ENCODE measurements around the gene PITPNC1.
"Not testable (repeated sequence)": the region's sequence is repeated elsewhere in the genome, so short reads cannot be mapped to it uniquely, and the experiment has no call there.

PITPNC1 gene

DNA sequence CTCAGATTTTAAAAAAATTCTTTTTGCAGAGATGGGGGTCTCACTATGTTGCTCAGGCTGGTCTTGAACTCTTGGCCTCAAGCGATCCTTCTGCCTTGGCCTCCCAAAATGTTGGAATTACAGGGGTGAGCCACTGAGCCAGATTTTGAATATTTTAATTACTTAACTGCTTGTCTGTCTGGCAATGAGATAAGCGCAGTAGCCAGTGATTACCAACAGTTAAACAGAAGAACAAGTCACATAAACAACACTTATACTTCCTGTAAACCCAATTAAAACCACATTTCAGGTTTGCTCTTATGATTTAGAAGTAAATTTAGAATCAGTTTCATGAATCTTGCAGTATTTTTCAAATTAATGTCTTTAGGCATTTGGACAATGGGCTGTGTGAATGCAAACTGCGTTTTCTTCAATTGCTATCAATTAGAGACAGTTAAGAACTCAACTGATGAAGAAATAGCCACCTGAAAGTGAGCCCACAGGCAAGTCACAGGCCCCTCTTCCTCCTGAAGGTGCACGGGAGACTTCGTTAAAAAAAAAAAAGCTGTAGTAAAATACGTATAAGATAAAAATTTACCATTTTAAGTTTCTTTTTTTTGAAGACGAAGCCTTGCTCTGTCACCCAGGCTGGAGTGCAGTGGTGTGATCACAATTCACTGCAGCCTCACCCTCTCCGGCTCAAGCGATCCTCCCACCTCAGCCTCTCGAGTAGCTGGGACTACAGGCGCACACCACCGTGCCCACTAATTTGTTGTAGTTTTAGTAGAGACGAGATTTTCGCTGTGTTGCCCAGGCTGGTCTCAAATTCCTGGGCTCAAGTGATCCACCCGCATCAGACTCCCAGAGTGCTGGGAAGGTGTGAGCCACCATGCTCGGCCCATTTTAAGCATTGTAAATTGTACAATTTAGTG, 73.0 kb downstream of the PITPNC1 start:
- DNase-seq (ENCODE audit: low read depth, low spot score), result no peak
- no peak overlapping the region for H3K27ac ChIP-seq

DNA sequence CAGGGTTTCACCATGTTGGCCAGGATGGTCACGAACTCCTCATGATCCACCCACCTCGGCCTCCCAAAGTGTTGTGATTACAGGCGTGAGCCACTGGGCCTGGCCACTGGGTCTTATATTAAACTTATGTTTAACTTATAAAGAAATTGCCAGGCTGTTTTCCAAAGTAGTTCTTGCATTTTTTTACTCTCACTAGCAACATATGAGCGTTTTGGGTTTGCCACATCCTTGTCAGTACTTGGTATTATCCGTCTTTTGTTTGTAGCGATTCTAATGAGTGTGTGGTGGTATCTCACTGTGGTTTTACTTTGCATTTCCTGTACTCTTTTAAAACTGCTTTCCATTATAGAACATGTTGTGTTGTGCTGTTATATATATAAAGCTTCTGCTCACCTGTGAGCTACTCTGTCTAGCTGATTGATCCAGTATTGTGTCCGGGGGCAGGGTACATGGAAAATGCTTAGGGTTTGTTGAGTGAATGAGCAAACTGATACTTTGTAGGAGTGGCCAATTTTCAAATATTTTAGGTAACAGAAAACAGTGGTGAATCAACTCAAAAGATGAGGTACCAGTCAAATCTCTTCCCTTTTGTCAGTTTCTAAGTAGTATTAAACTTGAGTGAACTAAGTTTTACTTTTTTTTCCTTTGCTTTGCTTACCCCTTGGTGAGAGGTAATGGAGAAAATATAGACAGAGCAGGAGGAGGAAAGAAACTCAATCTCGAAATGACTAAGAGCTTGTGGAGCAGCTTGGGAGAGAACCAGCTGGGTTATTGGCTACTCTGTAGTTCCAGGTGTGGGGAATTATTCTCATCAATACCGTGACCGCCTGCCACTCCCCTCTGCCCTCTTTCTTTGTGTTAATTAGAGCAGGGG, 75.8 kb downstream of the PITPNC1 start:
- H3K27ac ChIP-seq, result no peak overlapping the region
- DNase-seq (ENCODE audit: low read depth, low spot score), result no peak

DNA sequence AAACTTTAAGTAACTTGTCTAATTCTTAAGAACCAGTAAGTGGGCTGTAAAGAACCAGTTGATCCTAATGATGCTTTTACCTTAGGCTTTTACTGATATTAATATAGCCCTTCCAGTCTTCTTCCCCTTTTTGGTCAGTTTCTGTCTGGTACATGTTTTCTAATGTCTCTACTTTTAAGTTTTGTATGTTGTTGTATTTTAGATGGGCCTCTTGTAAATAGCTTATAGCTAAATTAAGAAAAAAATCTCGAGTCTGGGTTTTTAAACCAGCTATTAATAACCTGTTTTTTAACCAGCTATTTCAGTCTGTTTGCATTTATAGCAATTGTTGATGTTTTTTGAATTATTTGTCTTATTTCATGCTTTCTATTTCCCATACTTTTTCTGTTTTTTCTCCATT, 79.0 kb downstream of the PITPNC1 start:
- H3K27ac ChIP-seq, result no peak overlapping the region
- DNase-seq (ENCODE audit: low read depth, low spot score), result no peak

DNA sequence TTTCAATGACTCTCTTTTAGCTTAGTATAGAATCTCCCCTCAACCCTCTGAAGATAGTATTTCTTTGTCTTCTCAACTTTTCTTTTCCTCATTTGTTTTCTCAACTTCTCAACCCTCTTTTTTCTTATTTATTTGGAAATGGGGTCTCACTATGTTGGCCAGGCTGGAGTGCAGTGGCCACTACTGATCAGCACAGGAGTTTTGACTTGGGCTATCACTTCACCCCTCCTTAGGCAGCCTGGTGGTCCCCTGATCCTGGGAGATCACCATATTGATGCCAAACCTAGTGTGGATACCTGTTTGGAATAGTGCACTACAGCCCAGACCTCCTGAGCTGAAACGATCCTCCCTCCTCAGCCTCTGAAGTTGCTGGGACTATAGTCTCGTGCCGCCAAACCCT, 79.8 kb downstream of the PITPNC1 start:
- H3K27ac ChIP-seq, result no peak overlapping the region
- no peak for DNase-seq (ENCODE audit: low read depth, low spot score)

DNA sequence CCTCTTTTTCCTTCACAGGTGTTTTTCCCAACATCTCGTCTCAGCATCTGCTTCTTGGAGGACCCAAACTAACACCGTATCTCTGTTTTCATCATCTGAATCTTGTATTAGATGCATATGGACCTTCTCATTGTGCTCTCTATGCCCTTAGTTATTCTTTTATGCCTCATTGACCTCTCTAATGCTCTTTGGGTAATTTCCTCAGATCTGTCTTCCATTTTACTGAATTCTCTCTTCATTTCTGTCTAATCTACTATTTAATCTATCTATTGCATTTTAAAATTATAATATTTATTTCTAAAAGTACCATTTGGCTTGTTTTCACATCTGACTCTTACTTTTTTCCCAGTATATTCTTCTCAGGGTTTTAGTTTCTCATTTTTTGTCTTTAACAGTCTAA, 81.1 kb downstream of the PITPNC1 start:
- DNase-seq (ENCODE audit: low read depth, low spot score), result no peak

DNA sequence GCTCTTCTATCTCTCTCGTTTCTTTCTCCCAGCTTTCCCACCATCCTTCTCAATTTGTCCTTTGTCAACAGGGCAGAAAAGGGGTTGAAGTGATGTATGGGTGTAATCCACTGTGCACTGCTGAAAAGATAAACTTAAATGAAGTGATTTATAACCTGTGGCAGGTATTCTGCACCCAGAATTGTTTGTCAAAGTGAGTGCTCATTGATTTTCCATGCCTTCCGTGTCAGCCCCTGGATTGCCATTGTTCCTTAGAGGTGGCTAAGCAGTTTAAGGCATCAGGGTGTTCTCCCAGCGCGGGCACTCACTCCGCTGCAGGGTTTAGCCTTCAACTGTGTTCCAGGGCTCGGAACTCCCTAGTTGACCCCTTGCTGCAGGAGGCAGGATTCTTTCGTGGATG, 82.9 kb downstream of the PITPNC1 start:
- DNase-seq (ENCODE audit: low read depth, low spot score), result no peak
- H3K27ac ChIP-seq, result no peak overlapping the region

More for the DNA sequence above, 81.1 kb downstream of the PITPNC1 start:
- no peak overlapping the region for H3K27ac ChIP-seq

DNA sequence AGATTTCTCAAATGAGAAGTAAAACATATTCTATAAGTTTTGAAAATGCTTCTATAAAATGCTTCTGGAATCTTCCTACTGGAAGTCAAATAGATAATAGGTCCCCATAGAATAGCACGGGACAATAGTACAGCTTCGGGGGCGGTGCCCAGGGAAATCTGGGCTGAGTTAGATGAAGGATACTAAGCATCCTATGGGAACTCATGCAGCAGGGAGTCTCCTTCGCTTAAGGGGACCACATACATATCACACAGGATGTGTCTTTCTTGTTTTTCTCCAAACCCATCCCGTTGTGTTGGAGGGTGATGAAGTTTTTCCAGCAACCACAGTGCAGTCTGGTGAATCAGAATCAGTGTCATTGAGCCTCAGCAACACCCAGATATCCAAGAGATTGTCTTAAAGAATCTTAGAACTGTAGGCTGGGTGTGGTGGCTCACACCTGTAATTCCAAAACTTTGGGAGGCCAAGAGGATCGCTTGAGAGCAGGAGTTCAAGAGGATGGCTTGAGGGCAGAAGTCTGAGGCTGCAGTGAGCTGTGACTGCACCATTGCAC, 84.2 kb downstream of the PITPNC1 start:
- DNase-seq (ENCODE audit: low read depth, low spot score), result no peak
- H3K27ac ChIP-seq, result no peak overlapping the region

DNA sequence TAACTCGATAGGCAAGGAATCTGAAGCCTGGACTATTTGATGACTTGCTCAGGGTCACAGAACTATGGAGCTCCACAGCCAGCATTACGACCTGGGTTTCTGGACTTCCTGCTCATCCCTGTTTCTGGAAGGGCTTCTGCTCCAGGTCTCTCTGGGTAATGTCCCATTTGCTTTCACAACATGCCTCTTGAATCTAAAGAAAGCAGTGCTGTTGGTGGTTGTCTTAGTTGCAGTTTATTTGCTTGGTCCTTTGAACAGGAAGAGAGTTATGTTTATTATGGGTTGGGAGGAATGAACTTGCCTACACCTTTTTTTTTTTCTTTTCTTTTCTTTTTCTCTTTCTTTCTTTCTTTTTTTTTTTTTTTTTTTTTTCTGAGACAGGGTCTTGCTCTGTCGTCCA, 84.8 kb downstream of the PITPNC1 start:
- no peak overlapping the region for H3K27ac ChIP-seq
- DNase-seq (ENCODE audit: low read depth, low spot score), result no peak

DNA sequence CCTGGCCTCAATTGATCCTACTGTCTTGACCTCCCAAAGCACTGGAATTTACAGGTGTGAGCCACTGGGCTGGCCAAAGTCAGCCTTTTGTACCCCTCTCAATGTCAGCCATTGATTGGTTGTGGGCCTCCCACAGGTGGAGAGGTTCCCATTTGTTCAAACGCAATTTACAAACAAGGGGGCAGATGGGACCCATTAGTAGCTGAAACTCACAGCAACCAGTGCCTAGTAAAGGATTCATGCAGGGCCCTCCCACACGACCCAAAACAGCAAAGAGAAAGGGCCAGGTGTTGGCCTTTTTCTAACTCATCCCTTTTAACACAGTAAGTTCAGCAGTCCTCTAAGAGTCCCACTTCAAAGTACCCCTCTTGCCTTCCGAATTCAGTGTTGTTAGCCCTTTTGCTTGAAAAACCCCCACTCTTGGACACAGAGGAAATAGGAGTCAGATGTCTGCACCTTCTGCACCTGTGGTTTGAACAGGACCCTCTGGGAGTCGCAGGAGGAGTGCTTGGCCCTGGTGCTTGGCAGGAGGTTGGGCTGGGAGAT, 89.2 kb downstream of the PITPNC1 start:
- DNase-seq (ENCODE audit: low read depth, low spot score), result no peak

DNA sequence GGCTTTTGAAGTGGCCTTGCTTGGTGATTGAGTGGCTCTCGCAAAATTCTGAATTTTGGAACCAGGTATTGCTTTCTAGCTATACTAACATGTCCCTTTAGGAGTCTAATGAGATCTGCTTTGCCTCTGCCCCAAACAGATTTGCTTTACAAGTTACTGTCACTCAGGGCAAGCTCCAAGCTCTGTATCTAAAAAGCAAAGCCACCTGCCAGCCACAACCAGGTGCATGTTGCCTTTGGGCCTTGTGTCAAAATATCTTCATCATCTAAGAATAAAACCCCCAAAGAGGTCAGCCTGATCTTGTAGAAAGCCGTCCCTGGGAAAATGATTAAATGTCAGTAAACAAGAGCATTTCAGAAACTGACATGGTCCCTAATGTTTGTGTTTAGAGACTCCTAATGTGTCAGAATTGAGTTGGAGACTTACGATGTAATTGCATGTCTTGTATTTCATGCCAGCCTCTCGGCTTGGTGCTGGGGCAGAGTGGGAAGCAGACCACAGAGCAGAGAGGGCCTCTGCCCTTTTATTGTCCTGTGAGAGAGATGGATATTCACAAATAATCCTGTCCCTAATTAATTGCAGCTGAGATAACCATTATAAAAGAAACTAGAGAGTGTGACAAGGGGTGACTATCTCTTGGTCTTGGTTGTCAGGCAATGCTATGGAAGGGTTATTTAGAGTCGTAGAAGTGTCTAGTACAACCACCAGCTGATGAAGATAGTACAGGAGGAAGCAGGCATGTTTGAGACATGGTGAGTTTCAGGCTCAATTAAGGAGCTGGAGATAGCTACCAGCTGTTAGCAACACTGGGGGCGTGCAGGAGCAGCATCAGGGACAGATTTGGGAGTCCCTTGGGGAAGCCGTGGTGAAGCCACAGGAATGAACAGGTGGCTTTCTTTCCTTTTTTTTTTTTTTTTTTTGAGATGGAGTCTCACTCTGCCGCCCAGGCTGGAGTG, 90.7 kb downstream of the PITPNC1 start:
- no peak overlapping the region for H3K27ac ChIP-seq
- DNase-seq (ENCODE audit: low read depth, low spot score), result no peak

More for the DNA sequence above, 89.2 kb downstream of the PITPNC1 start:
- no peak overlapping the region for H3K27ac ChIP-seq

DNA sequence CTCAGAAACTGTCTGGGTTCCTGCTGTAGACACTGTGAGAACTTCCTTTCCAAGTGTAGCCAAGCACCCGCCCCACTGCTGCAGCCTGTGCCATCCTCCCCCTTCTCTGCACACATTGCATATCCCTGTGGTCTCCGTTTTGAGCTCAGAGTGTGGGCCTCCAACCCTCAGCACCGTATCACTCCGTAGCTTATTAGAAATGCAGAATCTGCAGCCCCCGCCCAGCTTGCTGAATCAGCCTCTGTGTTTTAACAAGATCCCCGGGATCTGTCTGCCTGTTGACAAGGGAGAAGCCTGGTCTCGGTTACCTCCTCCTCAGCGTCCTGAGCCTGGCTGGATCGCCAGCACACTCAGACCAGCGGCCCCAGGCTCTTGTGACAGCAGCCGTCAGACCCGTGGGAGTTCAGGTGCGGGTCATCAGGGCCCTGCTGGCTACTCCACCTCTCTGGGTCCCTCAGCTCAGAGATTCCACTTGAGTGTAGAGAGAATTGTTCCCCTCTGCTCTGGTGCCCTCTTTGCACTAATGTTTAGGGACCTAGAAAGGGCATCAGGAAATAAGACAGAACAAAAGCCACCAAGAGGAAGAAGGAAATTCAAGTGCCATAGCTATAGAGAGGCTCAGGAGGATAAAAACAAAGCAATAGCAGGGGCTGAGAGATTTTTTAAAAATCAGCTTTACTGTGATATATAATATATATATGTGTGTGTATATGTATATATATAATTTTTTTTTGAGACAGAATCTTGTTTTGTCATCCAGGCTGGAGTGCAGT, 92.3 kb downstream of the PITPNC1 start:
- DNase-seq (ENCODE audit: low read depth, low spot score), result no peak
- peak overlapping the region; percentile 34 for H3K27ac ChIP-seq

DNA sequence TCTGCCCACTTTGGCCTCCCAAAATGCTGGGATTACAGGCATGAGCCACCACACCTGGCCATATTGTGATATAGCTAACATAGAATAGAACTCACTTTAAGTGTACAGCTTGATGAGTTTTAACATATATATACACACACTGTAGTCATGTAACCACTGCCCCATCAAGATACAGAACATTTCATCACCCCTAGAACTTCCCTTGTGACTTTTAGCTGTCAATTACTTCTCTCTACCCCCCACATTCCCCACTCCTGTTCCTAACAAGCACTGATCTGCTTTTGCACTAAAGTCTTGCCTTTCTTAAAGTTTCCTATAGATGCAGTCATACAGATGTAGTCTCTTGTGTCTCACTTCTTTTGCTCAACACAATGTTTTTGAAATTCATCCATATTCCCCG, 93.1 kb downstream of the PITPNC1 start:
- DNase-seq (ENCODE audit: low read depth, low spot score), result no peak
- H3K27ac ChIP-seq, result no peak overlapping the region

DNA sequence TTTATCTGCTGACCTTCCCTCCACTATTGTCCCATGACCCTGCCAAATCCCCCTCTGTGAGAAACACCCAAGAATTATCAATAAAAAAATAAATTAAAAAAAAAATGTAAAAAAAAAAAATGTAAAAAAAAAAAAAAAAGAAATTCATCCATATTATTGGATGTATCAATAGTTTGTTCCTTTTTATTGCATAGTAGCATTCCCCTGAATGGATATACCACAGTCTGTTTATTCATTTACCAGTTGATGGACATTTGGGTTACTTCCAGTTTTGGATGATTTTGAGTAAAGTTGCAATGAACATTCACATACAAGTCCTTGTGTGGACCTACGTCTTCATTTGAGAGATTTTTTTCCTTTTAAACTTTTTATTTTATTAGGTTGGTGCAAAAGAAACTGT, 94.0 kb downstream of the PITPNC1 start:
- no peak for DNase-seq (ENCODE audit: low read depth, low spot score)
- H3K27ac ChIP-seq, result no peak overlapping the region

DNA sequence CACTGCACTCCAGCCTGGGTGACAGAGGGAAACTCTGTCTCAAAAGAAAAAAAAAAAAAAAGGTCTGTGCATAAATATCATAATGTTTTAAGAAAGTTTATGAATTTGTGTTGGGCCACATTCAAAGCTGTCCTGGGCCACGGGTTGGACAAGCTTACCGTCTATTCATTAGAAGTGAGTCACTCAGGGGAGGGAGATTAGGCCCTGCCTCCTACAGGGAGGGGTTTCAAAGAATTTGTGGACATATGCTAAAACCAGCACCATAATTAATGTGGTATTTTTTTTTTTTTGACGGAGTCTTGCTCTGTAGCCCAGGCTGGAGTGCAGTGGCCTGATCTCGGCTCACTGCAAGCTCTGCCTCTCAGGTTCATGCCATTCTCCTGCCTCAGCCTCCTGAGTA, 95.5 kb downstream of the PITPNC1 start:
- H3K27ac ChIP-seq; DNase-seq (ENCODE audit: low read depth, low spot score): not testable (repeated sequence)

DNA sequence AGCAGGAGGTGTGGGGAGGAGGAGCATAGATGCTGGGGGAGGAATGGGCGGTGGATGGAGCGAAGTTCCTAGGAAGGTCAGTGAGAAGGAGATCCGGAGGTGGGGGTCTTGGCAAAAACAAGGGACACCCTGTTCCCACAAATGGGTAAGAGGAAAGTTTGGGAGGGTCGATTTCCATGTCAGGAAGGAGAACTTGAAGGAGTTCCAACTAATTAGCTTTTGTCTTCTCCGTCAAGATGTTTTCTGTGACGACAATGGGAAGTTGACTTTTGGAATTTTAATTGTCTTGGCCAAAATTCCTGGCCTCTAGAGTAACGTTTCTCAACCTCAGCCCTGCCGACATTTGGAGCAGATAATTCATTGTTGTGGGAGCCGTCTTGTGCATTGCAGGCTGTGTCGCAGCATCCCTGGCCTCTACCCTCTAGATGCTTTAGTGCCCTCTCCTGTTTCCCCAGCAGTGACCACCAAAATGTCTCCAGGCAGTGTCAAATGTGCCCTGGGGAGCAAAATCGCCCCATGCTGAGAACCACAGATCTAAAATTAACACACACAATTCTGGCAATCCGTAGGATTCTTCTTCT, 97.1 kb downstream of the PITPNC1 start:
- no peak for DNase-seq (ENCODE audit: low read depth, low spot score)

DNA sequence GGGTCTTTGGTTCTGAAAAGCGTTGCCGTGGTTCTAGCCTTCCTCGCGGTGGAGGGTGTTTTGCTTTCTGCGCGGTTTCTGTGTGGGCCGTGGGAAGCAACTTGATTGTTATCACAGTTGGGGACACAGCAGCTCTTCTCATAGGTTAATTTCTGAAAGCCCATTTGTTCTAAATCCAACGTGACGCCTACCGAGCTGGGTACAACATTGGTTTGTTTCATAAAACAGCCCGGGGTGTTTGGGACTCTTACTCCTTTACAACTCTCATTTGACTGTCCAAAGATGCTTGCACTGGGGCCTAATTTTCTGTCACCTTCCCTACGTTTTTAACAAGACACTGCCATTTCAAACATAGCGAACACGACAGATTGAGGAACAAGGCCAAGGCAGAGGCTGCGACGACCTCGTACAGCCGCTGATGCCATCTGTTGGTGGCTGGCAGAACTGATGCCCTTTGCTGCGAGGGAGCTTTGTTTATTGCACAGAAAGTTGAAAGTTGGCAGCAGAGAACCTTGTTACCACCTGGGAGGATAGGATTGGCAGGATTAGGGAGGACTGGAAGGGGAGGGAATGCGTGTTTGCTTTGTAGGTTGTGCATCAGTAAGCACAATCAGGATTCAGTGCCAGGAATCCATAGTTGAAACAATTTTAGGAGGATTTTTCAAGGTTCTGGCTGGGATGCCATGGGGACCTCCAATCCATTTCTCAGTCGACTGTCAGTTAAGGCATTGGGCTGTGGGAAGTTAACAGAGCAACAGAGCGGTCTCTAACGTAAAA, 98.3 kb downstream of the PITPNC1 start:
- peak overlapping the region; percentile 70 for H3K27ac ChIP-seq
- DNase-seq (ENCODE audit: low read depth, low spot score), result no peak

More for the DNA sequence above, 97.1 kb downstream of the PITPNC1 start:
- no peak overlapping the region for H3K27ac ChIP-seq

DNA sequence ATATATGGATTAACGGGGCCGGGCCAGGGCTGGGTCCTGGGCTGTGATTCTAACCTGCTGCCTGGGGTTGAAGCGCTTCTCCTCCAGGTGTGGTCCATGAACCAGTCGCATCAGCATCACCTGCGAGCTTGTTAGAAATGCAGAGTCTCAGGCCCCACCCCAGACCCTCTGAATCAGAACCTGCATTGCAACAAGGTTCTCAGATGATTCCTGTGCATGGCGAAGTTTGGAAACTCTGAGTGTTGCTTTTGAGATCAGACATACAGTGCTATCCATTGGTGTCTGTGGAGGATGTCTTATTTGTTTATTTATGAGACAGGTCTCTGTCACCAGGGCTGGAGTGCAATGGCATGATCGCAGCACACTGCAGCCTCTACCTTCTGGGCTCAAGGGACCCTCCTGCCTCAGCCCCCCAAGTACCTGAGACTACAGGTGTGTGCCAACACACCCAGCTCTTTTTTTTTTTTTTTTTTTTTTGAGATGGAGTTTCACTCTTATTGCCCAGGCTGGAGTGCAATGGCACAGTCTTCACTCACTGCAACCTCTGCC, 99.8 kb downstream of the PITPNC1 start:
- no peak for DNase-seq (ENCODE audit: low read depth, low spot score)
- H3K27ac ChIP-seq, result peak overlapping the region; percentile 70

Data from epithelial cell of prostate (primary cell).